GM19328 (cell line): ENCODE data around the gene CHAD.

Experiments used
- ATAC-seq: cut with Tn5 transposase; IDR thresholded peaks from one replicate; pipeline ENCODE4 v1.9.1; 2021; ENCODE audit warnings: mild to moderate bottlenecking, moderate library complexity; ENCODE audit not compliant: unreplicated experiment

CHAD gene

GRCh38 chr17:50468304-50469207, at the start of gene CHAD:
Gene CHAD, minus strand, starts transcription at chr17:50468880. Its CDS starts 67 bp downstream, at chr17:50468813.
- no peak for ATAC-seq

- ATAC-seq = no peak
Measured at GRCh38 chr17:50517504-50518383, 49.1 kb upstream of the CHAD start.

GRCh38 chr17:50517011-50517410, 48.3 kb upstream of the CHAD start:
- ATAC-seq = no peak

- ATAC-seq = no peak
Measured at GRCh38 chr17:50514936-50515702, 46.4 kb upstream of the CHAD start.

- no peak for ATAC-seq
Measured at GRCh38 chr17:50514388-50514787, 45.7 kb upstream of the CHAD start.

- ATAC-seq = no peak
Measured at GRCh38 chr17:50513495-50513894, 44.8 kb upstream of the CHAD start.

GRCh38 chr17:50511058-50511457, 42.4 kb upstream of the CHAD start:
- peak; percentile 53 for ATAC-seq

GRCh38 chr17:50508573-50509460, 40.1 kb upstream of the CHAD start:
- ATAC-seq = no peak

- no peak for ATAC-seq
Measured at GRCh38 chr17:50507871-50508572, 39.3 kb upstream of the CHAD start, which contains the start of gene MYCBPAP. Gene MYCBPAP, plus strand, starts transcription at chr17:50508439. Its CDS starts 236 bp downstream, at chr17:50508675.

- no peak for ATAC-seq
Measured at GRCh38 chr17:50506298-50506697, 37.6 kb upstream of the CHAD start.

- no peak for ATAC-seq
Measured at GRCh38 chr17:50505591-50506130, 37.0 kb upstream of the CHAD start.

- ATAC-seq = no peak
Measured at GRCh38 chr17:50502301-50502990, 33.8 kb upstream of the CHAD start.

- ATAC-seq = no peak
Measured at GRCh38 chr17:50501054-50501453, 32.4 kb upstream of the CHAD start.

GRCh38 chr17:50499721-50500120, 31.0 kb upstream of the CHAD start:
- no peak for ATAC-seq

- no peak for ATAC-seq
Measured at GRCh38 chr17:50499270-50499669, 30.6 kb upstream of the CHAD start.

GRCh38 chr17:50498021-50498874, 29.6 kb upstream of the CHAD start:
- no peak for ATAC-seq

GRCh38 chr17:50495918-50496317, 27.2 kb upstream of the CHAD start:
- no peak for ATAC-seq
